Naive B cell (primary cell): ENCODE results near the gene BLOC1S1. TPM values are rescaled to one million over a fixed set of nuclear protein-coding genes. Genes with fewer than 3 reads are reported as not detected.

Experiments
- ATAC-seq, 2 donors: fragments of 150-1000 bp; cut with Tn5 transposase; 2 replicates each; pipeline ENCODE4 v1.10.0; 2021; ENCODE audit warnings: low read depth in 2 of 2, mild to moderate bottlenecking in 2 of 2, moderate library complexity in 2 of 2
- DNase-seq: peaks from one replicate; pipeline ENCODE4 v3.0.0; 2022
- H3K27ac Mint-ChIP-seq, 6 donors: one replicate each; pipeline ENCODE4 v1.8.0; 2020 to 2022; ENCODE audit warnings: mild to moderate bottlenecking in 6 of 6, mixed read lengths in 6 of 6, moderate library complexity in 5 of 6, inconsistent platforms in 2 of 6
- H3K27me3 Mint-ChIP-seq, 3 donors: one replicate each; pipeline ENCODE4 v1.8.0; 2021 to 2022; ENCODE audit warnings: mixed read lengths in 3 of 3, mild to moderate bottlenecking in 1 of 3
- H3K36me3 Mint-ChIP-seq, 2 donors: one replicate each; pipeline ENCODE4 v1.8.0; 2020 to 2022; ENCODE audit warnings: mixed read lengths in 2 of 2, inconsistent platforms in 1 of 2, mild to moderate bottlenecking in 1 of 2
- H3K4me1 Mint-ChIP-seq, 3 donors: one replicate each; pipeline ENCODE4 v1.8.0; 2020 to 2022; ENCODE audit warnings: mixed read lengths in 3 of 3, inconsistent platforms in 1 of 3, mild to moderate bottlenecking in 1 of 3, moderate library complexity in 1 of 3
- H3K4me3 Mint-ChIP-seq, 8 donors: one replicate each; pipeline ENCODE4 v1.8.0; 2020 to 2022; ENCODE audit warnings: mild to moderate bottlenecking in 8 of 8, mixed read lengths in 8 of 8, moderate library complexity in 8 of 8, inconsistent platforms in 2 of 8
- H3K9me3 Mint-ChIP-seq, 7 donors: one replicate each; pipeline ENCODE4 v1.8.0; 2020 to 2022; ENCODE audit warnings: mixed read lengths in 7 of 7, mild to moderate bottlenecking in 5 of 7, inconsistent platforms in 2 of 7, moderate library complexity in 1 of 7
- polyA plus RNA-seq, 6 donors: library from polyadenylated mRNA; unstranded; fragments of 300-500 nt; fragmentation: Illumina TruSeq; gene quantifications; one replicate each; pipeline ENCODE4 v1.2.3, GENCODE V29; 2021; ENCODE audit warnings: low read depth in 6 of 6

The BLOC1S1 gene
- polyA plus RNA-seq, 6 donors from 2014 or later = 152 to 259 (median 180) TPM

- DNase-seq = peak; percentile 31
These were observed 7.8 kb upstream of the BLOC1S1 start, which contains the start of gene ITGA7 for GRCh38 chr12:55707841-55708694. Gene ITGA7, minus strand, starts transcription at chr12:55707904. Its CDS starts 222 bp downstream, at chr12:55707682.

GRCh38 chr12:55708695-55709233 lies 7.1 kb upstream of the BLOC1S1 start:
- no peak for ATAC-seq
- H3K27me3 Mint-ChIP-seq = peaks cover 14 to 30% (median 20%) of the 10 kb centered on the region in 3 donors
- H3K36me3 Mint-ChIP-seq = no peaks in the 10 kb centered on the region
- peak overlapping the region in 2 of 6 donors; percentile 8 to 47 for H3K27ac Mint-ChIP-seq
- no peaks in the 10 kb centered on the region for H3K9me3 Mint-ChIP-seq
- no peak for DNase-seq
- peak overlapping the region; percentile 77 to 95 (median 92) for H3K4me3 Mint-ChIP-seq
- H3K4me1 Mint-ChIP-seq = peaks cover 27 to 31% (median 30%) of the 10 kb centered on the region in 3 donors

More at GRCh38 chr12:55707841-55708694, 7.8 kb upstream of the BLOC1S1 start, which contains the start of gene ITGA7:
- peaks cover 27 to 37% (median 30%) of the 10 kb centered on the region in 3 donors for H3K4me1 Mint-ChIP-seq
- peak within 1 kb of the TSS in 4 of 6 donors; percentile 18 to 52 (median 40) for H3K27ac Mint-ChIP-seq
- peaks cover 15 to 30% (median 27%) of the 10 kb centered on the region in 3 donors for H3K27me3 Mint-ChIP-seq
- H3K4me3 Mint-ChIP-seq = peak within 1 kb of the TSS; percentile 77 to 95 (median 92)
- ATAC-seq = peak; percentile 64 to 66
- H3K9me3 Mint-ChIP-seq = no peaks in the 10 kb centered on the region
- H3K36me3 Mint-ChIP-seq = no peaks in the 10 kb centered on the region

DNA sequence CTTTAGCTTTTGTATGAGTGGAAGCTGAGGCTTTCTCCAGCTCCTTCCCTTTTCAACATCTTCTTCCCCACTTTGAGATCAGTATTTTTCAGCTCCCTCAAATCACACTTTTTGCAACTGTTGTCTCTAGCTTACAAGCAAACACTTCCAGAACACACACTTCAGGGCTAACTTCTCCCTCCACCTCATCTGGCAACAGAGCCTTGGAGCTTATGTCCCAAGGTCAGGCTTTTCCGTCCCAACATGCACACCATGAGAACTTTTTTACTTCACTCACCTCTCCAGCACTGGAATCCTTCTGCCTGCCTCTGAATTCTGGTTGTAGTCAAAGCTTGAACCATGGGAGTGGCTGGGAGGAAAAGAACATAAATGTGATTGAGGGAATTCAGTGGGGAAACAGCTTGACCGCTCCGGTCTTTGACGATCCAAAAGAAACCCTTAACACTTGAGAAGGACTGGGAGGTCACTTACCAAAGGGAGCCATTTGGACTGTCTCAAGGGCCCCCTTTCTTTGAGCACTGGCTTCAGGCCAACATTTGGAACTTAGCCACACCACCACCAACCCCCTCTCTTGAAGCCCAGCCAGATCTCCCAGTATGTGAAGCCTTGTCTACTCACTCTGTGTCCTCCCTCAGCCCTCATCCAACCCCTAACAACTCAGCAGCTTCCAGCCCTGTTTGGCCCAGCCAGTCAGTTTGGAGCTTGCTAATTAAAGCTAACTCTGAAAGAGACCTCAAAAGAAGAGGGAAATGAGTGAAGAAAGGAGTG lies 3.9 kb upstream of the BLOC1S1 start:
- H3K9me3 Mint-ChIP-seq = no peaks in the 10 kb centered on the region
- peaks cover 28 to 38% (median 36%) of the 10 kb centered on the region in 3 donors for H3K4me1 Mint-ChIP-seq
- no peak overlapping the region for H3K4me3 Mint-ChIP-seq
- H3K27me3 Mint-ChIP-seq = peaks cover 14 to 25% (median 14%) of the 10 kb centered on the region in 3 donors
- no peaks in the 10 kb centered on the region for H3K36me3 Mint-ChIP-seq
- H3K27ac Mint-ChIP-seq = no peak overlapping the region
- ATAC-seq (no peak), DNase-seq (no peak)

DNA sequence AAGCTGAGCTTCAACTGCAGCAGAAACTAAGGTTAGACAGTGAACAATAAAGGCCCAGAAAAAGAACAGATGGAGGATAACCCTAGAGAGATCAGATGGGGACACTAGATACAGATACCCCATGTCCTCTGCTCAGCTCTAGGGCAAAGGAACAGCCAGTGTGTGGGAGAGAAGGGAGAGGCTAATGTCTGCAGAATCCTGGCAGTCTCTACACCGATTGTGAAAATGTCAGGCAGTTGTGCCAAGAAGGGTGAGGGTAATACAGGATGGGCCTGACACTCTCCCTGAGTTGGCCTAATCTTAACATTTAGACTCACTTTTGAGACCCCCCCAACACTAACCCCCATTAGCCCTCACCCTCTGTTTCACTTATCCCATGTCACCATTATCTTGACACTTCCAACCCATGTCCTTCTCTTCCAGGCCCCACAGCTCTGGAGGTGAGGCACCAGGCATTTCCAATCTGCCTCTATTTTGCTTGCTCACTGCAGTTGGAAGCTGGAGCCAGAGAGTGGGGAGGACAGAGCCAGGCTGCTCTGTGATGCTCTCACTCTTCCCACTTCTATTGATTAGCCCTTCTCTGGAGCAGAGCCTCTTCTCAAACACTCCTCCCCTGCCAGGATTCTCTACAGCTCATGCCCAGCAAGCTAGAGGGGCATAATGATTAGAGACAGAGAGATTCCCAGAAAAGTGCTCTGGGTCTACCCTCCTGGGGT lies 3.0 kb upstream of the BLOC1S1 start:
- H3K4me3 Mint-ChIP-seq = peak overlapping the region in 1 of 8 donors; percentile 68
- no peaks in the 10 kb centered on the region for H3K36me3 Mint-ChIP-seq
- no peak for DNase-seq
- H3K4me1 Mint-ChIP-seq = peaks cover 30 to 43% (median 41%) of the 10 kb centered on the region in 3 donors
- ATAC-seq = no peak
- H3K9me3 Mint-ChIP-seq = no peaks in the 10 kb centered on the region
- H3K27me3 Mint-ChIP-seq = peaks cover 12 to 23% (median 14%) of the 10 kb centered on the region in 3 donors
- H3K27ac Mint-ChIP-seq = peak overlapping the region in 1 of 6 donors; percentile 85

DNA sequence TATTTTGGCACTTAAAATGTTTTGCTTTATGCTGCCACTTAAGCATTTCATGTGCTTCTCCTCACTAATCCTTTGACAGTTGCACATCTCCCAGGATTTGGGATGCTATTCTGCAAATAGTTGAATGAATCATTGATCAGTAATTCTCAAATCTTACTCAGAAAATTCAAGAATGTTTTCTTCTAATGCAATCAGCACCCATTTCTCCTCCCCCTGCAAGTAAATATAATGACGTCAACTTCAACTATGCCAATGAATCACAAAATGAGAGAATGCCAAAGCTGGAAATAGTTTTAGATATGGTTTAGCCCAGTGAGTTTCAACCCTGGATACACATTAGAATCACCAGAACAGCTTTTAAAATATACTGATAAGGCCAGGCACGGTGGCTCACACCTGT lies 2.1 kb upstream of the BLOC1S1 start:
- Mint-ChIP-seq H3K27me3 (peaks cover 6 to 14% (median 9%) of the 10 kb centered on the region in 3 donors), H3K27ac (no peak overlapping the region), H3K36me3 (no peaks in the 10 kb centered on the region), H3K4me3 (peak overlapping the region in 3 of 8 donors; percentile 32 to 68 (median 45)), H3K9me3 (no peaks in the 10 kb centered on the region), H3K4me1 (peaks cover 30 to 43% (median 41%) of the 10 kb centered on the region in 3 donors)
- ATAC-seq = no peak
- DNase-seq = no peak

- H3K36me3 Mint-ChIP-seq = no peaks in the 10 kb centered on the region
- no peak for ATAC-seq
- peak overlapping the region in 5 of 6 donors; percentile 94 to 99 (median 96) for H3K27ac Mint-ChIP-seq
- no peaks in the 10 kb centered on the region for H3K27me3 Mint-ChIP-seq
- no peak for DNase-seq
- H3K4me1 Mint-ChIP-seq = peaks cover 25 to 43% (median 40%) of the 10 kb centered on the region in 3 donors
- H3K4me3 Mint-ChIP-seq = peak overlapping the region; percentile 88 to 97 (median 96)
- H3K9me3 Mint-ChIP-seq = no peaks in the 10 kb centered on the region
These were observed 579 bp upstream of the BLOC1S1 start for GRCh38 chr12:55715169-55715764.

GRCh38 chr12:55716582-55716957 lies 724 bp downstream of the BLOC1S1 start:
- H3K9me3 Mint-ChIP-seq = no peaks in the 10 kb centered on the region
- peak overlapping the region; percentile 88 to 97 (median 96) for H3K4me3 Mint-ChIP-seq
- H3K27me3 Mint-ChIP-seq = no peaks in the 10 kb centered on the region
- peaks cover 25 to 43% (median 40%) of the 10 kb centered on the region in 3 donors for H3K4me1 Mint-ChIP-seq
- DNase-seq (no peak), ATAC-seq (no peak)
- H3K36me3 Mint-ChIP-seq = no peaks in the 10 kb centered on the region
- H3K27ac Mint-ChIP-seq = peak overlapping the region; percentile 93 to 99 (median 96)

GRCh38 chr12:55717011-55718007 lies 1.5 kb downstream of the BLOC1S1 start:
- ATAC-seq (no peak), DNase-seq (no peak)
- H3K36me3 Mint-ChIP-seq = no peaks in the 10 kb centered on the region
- H3K4me3 Mint-ChIP-seq = peak overlapping the region; percentile 88 to 97 (median 96)
- no peaks in the 10 kb centered on the region for H3K9me3 Mint-ChIP-seq
- no peaks in the 10 kb centered on the region for H3K27me3 Mint-ChIP-seq
- peak overlapping the region in 4 of 6 donors; percentile 38 to 96 (median 94) for H3K27ac Mint-ChIP-seq
- peaks cover 25 to 43% (median 40%) of the 10 kb centered on the region in 3 donors for H3K4me1 Mint-ChIP-seq

- Mint-ChIP-seq H3K4me1 (peaks cover 25 to 43% (median 43%) of the 10 kb centered on the region in 3 donors), H3K9me3 (no peaks in the 10 kb centered on the region), H3K27ac (peak overlapping the region in 2 of 6 donors; percentile 28 to 38), H3K36me3 (no peaks in the 10 kb centered on the region), H3K27me3 (no peaks in the 10 kb centered on the region), H3K4me3 (peak overlapping the region in 6 of 8 donors; percentile 15 to 97 (median 80))
- DNase-seq (no peak), ATAC-seq (no peak)
These were observed 2.2 kb downstream of the BLOC1S1 start for GRCh38 chr12:55718015-55718414.

- Mint-ChIP-seq H3K4me1 (peaks cover 28 to 43% (median 43%) of the 10 kb centered on the region in 3 donors), H3K27me3 (no peaks in the 10 kb centered on the region), H3K9me3 (no peaks in the 10 kb centered on the region), H3K36me3 (no peaks in the 10 kb centered on the region), H3K27ac (peak overlapping the region in 2 of 6 donors; percentile 28 to 63), H3K4me3 (peak overlapping the region in 4 of 8 donors; percentile 32 to 97 (median 76))
- DNase-seq (no peak), ATAC-seq (no peak)
These were observed 2.9 kb downstream of the BLOC1S1 start for GRCh38 chr12:55718624-55719275.

GRCh38 chr12:55719371-55719770 lies 3.5 kb downstream of the BLOC1S1 start:
- DNase-seq (no peak), ATAC-seq (no peak)
- no peaks in the 10 kb centered on the region for H3K36me3 Mint-ChIP-seq
- no peaks in the 10 kb centered on the region for H3K27me3 Mint-ChIP-seq
- peaks cover 29 to 43% (median 43%) of the 10 kb centered on the region in 3 donors for H3K4me1 Mint-ChIP-seq
- H3K9me3 Mint-ChIP-seq = no peaks in the 10 kb centered on the region
- no peak overlapping the region for H3K27ac Mint-ChIP-seq
- peak overlapping the region in 3 of 8 donors; percentile 15 to 59 (median 52) for H3K4me3 Mint-ChIP-seq
